Neural cell (in vitro differentiated cells): ENCODE results near the gene FOXP4. TPM values are rescaled to one million over a fixed set of nuclear protein-coding genes. Genes with fewer than 3 reads are reported as not detected.

Experiments used
- H2AFZ ChIP-seq: fragments of 200-600, 300-800 bp; sonication (generic), shearing (Covaris generic); 2 replicates; pipeline ENCODE4 v1.6.0; 2014; ENCODE audit warnings: low read depth, mild to moderate bottlenecking, antibody characterized with exemption, low read length, moderate library complexity
- H3F3A ChIP-seq: fragments of 200-600 bp; shearing (Covaris generic); 2 replicates; pipeline ENCODE4 v1.6.1; 2016; ENCODE audit warnings: mild to moderate bottlenecking, moderate library complexity, mixed read lengths, antibody characterized with exemption, low read length; ENCODE audit not compliant: insufficient read depth, poor library complexity, severe bottlenecking
- H3K27ac ChIP-seq: fragments of 200-600, 300-800 bp; sonication (generic), shearing (Covaris generic); 2 replicates; pipeline ENCODE4 v1.5.1; 2014; ENCODE audit warnings: mild to moderate bottlenecking, low read length, moderate library complexity
- H3K27me3 ChIP-seq: fragments of 300-800, 200-600 bp; sonication (generic), shearing (Covaris generic); 2 replicates; pipeline ENCODE4 v1.6.0; 2014; ENCODE audit warnings: mild to moderate bottlenecking, low read depth, low read length, moderate library complexity; ENCODE audit not compliant: insufficient read depth
- H3K36me3 ChIP-seq: fragments of 300-800, 200-600 bp; sonication (generic), shearing (Covaris generic); 2 replicates; pipeline ENCODE4 v1.5.1; 2014; ENCODE audit warnings: mild to moderate bottlenecking, antibody characterized with exemption, low read length, moderate library complexity; ENCODE audit not compliant: insufficient read depth
- H3K4me2 ChIP-seq: fragments of 300-800, 200-600 bp; sonication (generic), shearing (Covaris generic); 2 replicates; pipeline ENCODE4 v1.6.0; 2014; ENCODE audit warnings: mild to moderate bottlenecking, low read length
- H3K4me3 ChIP-seq: fragments of 300-800, 200-600 bp; sonication (generic), shearing (Covaris generic); 2 replicates; pipeline ENCODE4 v1.5.1; 2014; ENCODE audit warnings: mild to moderate bottlenecking, low read length, moderate library complexity
- H3K79me2 ChIP-seq: fragments of 200-600 bp; shearing (Covaris generic); replicated peaks from 2 replicates; pipeline ENCODE4 v1.6.0; 2014; ENCODE audit warnings: mild to moderate bottlenecking, low read length, moderate library complexity; ENCODE audit not compliant: insufficient read depth
- H3K9ac ChIP-seq: fragments of 300-800, 200-600 bp; sonication (generic), shearing (Covaris generic); 2 replicates; pipeline ENCODE4 v1.6.1; 2016; ENCODE audit warnings: mild to moderate bottlenecking, low read length, mixed read lengths
- H3K9me2 ChIP-seq: fragments of 200-600 bp; shearing (Covaris generic); 2 replicates; pipeline ENCODE4 v1.6.1; 2016; ENCODE audit warnings: mild to moderate bottlenecking, low read length, mixed read lengths; ENCODE audit not compliant: insufficient read depth
- H3K9me3 ChIP-seq: fragments of 200-600, 300-800 bp; sonication (generic), shearing (Covaris generic); 2 replicates; pipeline ENCODE4 v1.6.1; 2016; ENCODE audit warnings: mild to moderate bottlenecking, mixed run types, low read length, moderate library complexity, mixed read lengths
- H4K20me1 ChIP-seq: fragments of 200-600 bp; shearing (Covaris generic); 2 replicates; pipeline ENCODE4 v1.6.1; 2016; ENCODE audit warnings: mild to moderate bottlenecking, mixed run types; ENCODE audit not compliant: insufficient read depth
- CTCF ChIP-seq: fragments of 450-650 bp; IDR thresholded peaks from 2 replicates; pipeline ENCODE4 v1.5.1; 2014; ENCODE audit warnings: antibody characterized with exemption, mild to moderate bottlenecking, moderate library complexity; ENCODE audit not compliant: poor library complexity, severe bottlenecking
- EP300 ChIP-seq: fragments of 450-650 bp; conservative IDR thresholded peaks from 2 replicates; pipeline ENCODE4 v1.6.1; 2014; ENCODE audit warnings: antibody characterized with exemption, mild to moderate bottlenecking, moderate library complexity; ENCODE audit not compliant: poor library complexity, severe bottlenecking
- EZH2 ChIP-seq: fragments of 200-600, 300-800 bp; shearing (Covaris generic), sonication (generic); IDR thresholded peaks from 2 replicates; pipeline ENCODE4 v1.6.1; 2014; ENCODE audit warnings: antibody characterized with exemption, low read length, borderline replicate concordance, mild to moderate bottlenecking; ENCODE audit not compliant: insufficient read depth, poor library complexity, severe bottlenecking
- MXI1 ChIP-seq: fragments of 450-650 bp; conservative IDR thresholded peaks from 2 replicates; pipeline ENCODE4 v1.6.1; 2014; ENCODE audit warnings: antibody characterized with exemption, mild to moderate bottlenecking; ENCODE audit not compliant: poor library complexity, severe bottlenecking
- POLR2AphosphoS5 ChIP-seq: IDR thresholded peaks from 2 replicates; pipeline ENCODE4 v1.6.1; 2012
- RAD21 ChIP-seq: fragments of 450-650 bp; conservative IDR thresholded peaks from 2 replicates; pipeline ENCODE4 v1.6.1; 2014; ENCODE audit warnings: antibody characterized with exemption, mild to moderate bottlenecking, moderate library complexity
- REST ChIP-seq: IDR thresholded peaks from 2 replicates; pipeline ENCODE4 v1.6.1; 2012; ENCODE audit warnings: borderline replicate concordance
- SMC3 ChIP-seq: fragments of 450-650 bp; conservative IDR thresholded peaks from 2 replicates; pipeline ENCODE4 v1.6.1; 2014; ENCODE audit warnings: antibody characterized with exemption, mild to moderate bottlenecking, moderate library complexity; ENCODE audit not compliant: poor library complexity
- TAF1 ChIP-seq: IDR thresholded peaks from 2 replicates; pipeline ENCODE4 v1.6.1; 2012; ENCODE audit warnings: low read depth
- polyA plus RNA-seq: library from polyadenylated mRNA; depleted of rRNA; stranded (reverse); fragments of >200 nt; gene quantifications from 2 replicates; pipeline ENCODE4 v1.2.3, GENCODE V29; 2014

FOXP4 gene
- polyA plus RNA-seq, 1 donor from 2014 or later: 7.1 TPM

GRCh38 chr6:41594766-41595165, 48.6 kb downstream of the FOXP4 start:
- no peak for TF ChIP-seq REST
- TF ChIP-seq RAD21: no peak
- TF ChIP-seq EP300: no peak
- TF ChIP-seq CTCF: no peak
- TF ChIP-seq EZH2: no peak
- TF ChIP-seq POLR2AphosphoS5: peak; percentile 5
- no peak for TF ChIP-seq SMC3
- no peak for TF ChIP-seq MXI1
- Histone ChIP-seq H3K27ac (no peak overlapping the region), H3K9me2 (no peaks in the 10 kb centered on the region), H3K9ac (no peak overlapping the region), H3K36me3 (peaks cover 3% of the 10 kb centered on the region), H3K9me3 (no peaks in the 10 kb centered on the region), H3K79me2 (no peaks in the 10 kb centered on the region), H2AFZ (no peak overlapping the region), H3K4me3 (no peak overlapping the region), H4K20me1 (no peaks in the 10 kb centered on the region), H3K27me3 (no peaks in the 10 kb centered on the region), H3K4me2 (no peak overlapping the region), H3F3A (no peaks in the 10 kb centered on the region)

- no peak overlapping the region for H3K4me3 ChIP-seq
- TF ChIP-seq MXI1 (no peak), RAD21 (no peak), POLR2AphosphoS5 (no peak), REST (no peak), EP300 (no peak), TAF1 (no peak), SMC3 (no peak), CTCF (no peak), EZH2 (no peak)
- no peaks in the 10 kb centered on the region for H3K79me2 ChIP-seq
- H3K27ac ChIP-seq: no peak overlapping the region
- H3K9me3 ChIP-seq: no peaks in the 10 kb centered on the region
- H3K36me3 ChIP-seq: peaks cover 3% of the 10 kb centered on the region
- H4K20me1 ChIP-seq: no peaks in the 10 kb centered on the region
- H3F3A ChIP-seq: no peaks in the 10 kb centered on the region
- H2AFZ ChIP-seq: no peak overlapping the region
- no peaks in the 10 kb centered on the region for H3K27me3 ChIP-seq
- H3K9me2 ChIP-seq: no peaks in the 10 kb centered on the region
- no peak overlapping the region for H3K4me2 ChIP-seq
- no peak overlapping the region for H3K9ac ChIP-seq
Measured at GRCh38 chr6:41595166-41595565, 49.0 kb downstream of the FOXP4 start.
